ENCODE data around the gene MEIS2. TPM values are rescaled to one million over a fixed set of nuclear protein-coding genes. Genes with fewer than 3 reads are reported as not detected.

MEIS2 gene
- total RNA-seq, 2 donors from 2014 or later: 7.1 to 9.7 TPM

GRCh38 chr15:37017031-37017625 lies 83.2 kb downstream of the MEIS2 start:
- H3K4me3 Mint-ChIP-seq: no peak overlapping the region
- WGBS, 2 experiments (ENCODE audit: insufficient coverage in 1 of 2, insufficient read length in 1 of 2): 96% methylated on average over 8 to 11 of the region's 11 CpGs
- Histone ChIP-seq H3K36me3 (ENCODE audit: control insufficient read depth, insufficient read depth, low read length) (no peaks in the 10 kb centered on the region), H3K4me3 (ENCODE audit: low read length) (no peak overlapping the region), H3K9ac (ENCODE audit: extremely low read depth, low read length, poor library complexity, severe bottlenecking) (no peak overlapping the region), H3K9me3 (ENCODE audit: control insufficient read depth, low read length) (peaks cover 12% of the 10 kb centered on the region), H3K27me3 (ENCODE audit: control insufficient read depth, insufficient read depth, low read length, poor library complexity, severe bottlenecking) (no peaks in the 10 kb centered on the region), H3K4me1 (ENCODE audit: control insufficient read depth, insufficient read depth, low read length) (peaks cover 9% of the 10 kb centered on the region), H3K27ac (ENCODE audit: low read depth, low read length) (no peak overlapping the region)
- DNase-seq: no peak
- no peak for TF ChIP-seq CTCF (conservative IDR thresholded peaks at IDR 0.05)
- H3K27ac Mint-ChIP-seq: no peak overlapping the region
- H3K4me1 Mint-ChIP-seq: peaks cover 64% of the 10 kb centered on the region
- H3K27me3 Mint-ChIP-seq (ENCODE audit: insufficient read depth): no peaks in the 10 kb centered on the region
- H3K36me3 Mint-ChIP-seq (ENCODE audit: low read depth): no peaks in the 10 kb centered on the region
- no peaks in the 10 kb centered on the region for H3K9me3 Mint-ChIP-seq

GRCh38 chr15:37016231-37016630 lies 84.1 kb downstream of the MEIS2 start:
- 79 to 83% methylated on average over 5 to 7 of the region's 7 CpGs for WGBS, 2 experiments (ENCODE audit: insufficient coverage in 1 of 2, insufficient read length in 1 of 2)
- Histone ChIP-seq H3K36me3 (ENCODE audit: control insufficient read depth, insufficient read depth, low read length) (no peaks in the 10 kb centered on the region), H3K4me3 (ENCODE audit: low read length) (no peak overlapping the region), H3K9me3 (ENCODE audit: control insufficient read depth, low read length) (peaks cover 4% of the 10 kb centered on the region), H3K9ac (ENCODE audit: extremely low read depth, low read length, poor library complexity, severe bottlenecking) (no peak overlapping the region), H3K27ac (ENCODE audit: low read depth, low read length) (peak overlapping the region; percentile 72), H3K27me3 (ENCODE audit: control insufficient read depth, insufficient read depth, low read length, poor library complexity, severe bottlenecking) (no peaks in the 10 kb centered on the region), H3K4me1 (ENCODE audit: control insufficient read depth, insufficient read depth, low read length) (peaks cover 9% of the 10 kb centered on the region)
- Mint-ChIP-seq H3K36me3 (ENCODE audit: low read depth) (no peaks in the 10 kb centered on the region), H3K27ac (no peak overlapping the region), H3K4me1 (peaks cover 62% of the 10 kb centered on the region), H3K27me3 (ENCODE audit: insufficient read depth) (no peaks in the 10 kb centered on the region), H3K9me3 (no peaks in the 10 kb centered on the region), H3K4me3 (no peak overlapping the region)
- DNase-seq: no peak
- TF ChIP-seq CTCF (conservative IDR thresholded peaks at IDR 0.05): no peak

DNA sequence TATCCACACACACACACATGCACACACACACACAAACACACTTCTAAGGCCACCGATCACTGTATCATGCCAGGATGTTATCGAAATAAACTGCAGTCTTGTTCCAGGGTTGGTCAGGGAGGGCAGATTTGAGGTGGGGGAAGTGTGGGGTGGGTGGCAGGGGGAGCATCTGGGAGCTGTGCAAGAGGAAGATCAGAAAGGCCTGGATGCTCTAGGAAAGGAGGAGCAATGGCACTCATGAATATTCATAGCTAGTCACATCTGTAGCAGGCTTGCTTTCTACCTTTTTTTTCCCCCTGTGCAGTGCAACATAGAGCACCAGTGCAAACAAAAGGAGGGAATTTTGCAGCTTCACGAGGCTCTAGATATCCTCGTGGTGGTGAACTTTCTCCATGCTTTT lies 84.9 kb downstream of the MEIS2 start:
- H3K4me1 ChIP-seq (ENCODE audit: control insufficient read depth, insufficient read depth, low read length): peaks cover 9% of the 10 kb centered on the region
- peak overlapping the region; percentile 72 for H3K27ac ChIP-seq (ENCODE audit: low read depth, low read length)
- H3K27me3 Mint-ChIP-seq (ENCODE audit: insufficient read depth): no peaks in the 10 kb centered on the region
- no peak overlapping the region for H3K9ac ChIP-seq (ENCODE audit: extremely low read depth, low read length, poor library complexity, severe bottlenecking)
- H3K9me3 Mint-ChIP-seq: no peaks in the 10 kb centered on the region
- no peaks in the 10 kb centered on the region for H3K36me3 ChIP-seq (ENCODE audit: control insufficient read depth, insufficient read depth, low read length)
- no peak overlapping the region for H3K4me3 ChIP-seq (ENCODE audit: low read length)
- H3K9me3 ChIP-seq (ENCODE audit: control insufficient read depth, low read length): no peaks in the 10 kb centered on the region
- no peak overlapping the region for H3K27ac Mint-ChIP-seq
- no peak overlapping the region for H3K4me3 Mint-ChIP-seq
- H3K4me1 Mint-ChIP-seq: peaks cover 62% of the 10 kb centered on the region
- H3K27me3 ChIP-seq (ENCODE audit: control insufficient read depth, insufficient read depth, low read length, poor library complexity, severe bottlenecking): no peaks in the 10 kb centered on the region
- H3K36me3 Mint-ChIP-seq (ENCODE audit: low read depth): no peaks in the 10 kb centered on the region
- no peak for TF ChIP-seq CTCF (conservative IDR thresholded peaks at IDR 0.05)
- no peak for DNase-seq
- WGBS, 2 experiments (ENCODE audit: insufficient coverage in 1 of 2, insufficient read length in 1 of 2): 96% methylated on average over 4 of the region's 4 CpGs; no CpG with 5 or more reads in 1 of the 2 experiments
